ENCODE results near the gene PLA2G6. TPM values are rescaled to one million over a fixed set of nuclear protein-coding genes. Genes with fewer than 3 reads are reported as not detected.
A peak's percentile ranks its signal among the peaks of the same experiment; 100 is the strongest.

The PLA2G6 gene
- 76.0 and 76.4 TPM in 2 replicates for total RNA-seq
- long read RNA-seq, partial matches to known transcripts, result 1 of 3 reads
- long read RNA-seq, other reads (novel, unspliced or antisense), result 2 of 3 reads

- H3K4me3 Mint-ChIP-seq (ENCODE audit: low read depth), result peak within 1 kb of the TSS; percentile 96
- H3K36me3 Mint-ChIP-seq (ENCODE audit: insufficient read depth), result no peaks in the 10 kb centered on the region
- H3K9me3 Mint-ChIP-seq (ENCODE audit: low read depth), result no peaks in the 10 kb centered on the region
- H3K4me1 Mint-ChIP-seq (ENCODE audit: low read depth), result peaks cover 37% of the 10 kb centered on the region
- H3K27me3 Mint-ChIP-seq, result no peaks in the 10 kb centered on the region
- TF ChIP-seq CTCF (IDR thresholded peaks at IDR 0.05; ENCODE audit: unreplicated experiment), result no peak
- H3K27ac Mint-ChIP-seq, result peak within 1 kb of the TSS; percentile 98
- DNase-seq (ENCODE audit: low spot score, unreplicated experiment), result peak; percentile 99
These were observed at the start of gene PLA2G6 for GRCh38 chr22:38181453-38182200. Gene PLA2G6, minus strand, starts transcription at chr22:38181830. Its CDS starts 12,404 bp downstream, at chr22:38169426.

DNA sequence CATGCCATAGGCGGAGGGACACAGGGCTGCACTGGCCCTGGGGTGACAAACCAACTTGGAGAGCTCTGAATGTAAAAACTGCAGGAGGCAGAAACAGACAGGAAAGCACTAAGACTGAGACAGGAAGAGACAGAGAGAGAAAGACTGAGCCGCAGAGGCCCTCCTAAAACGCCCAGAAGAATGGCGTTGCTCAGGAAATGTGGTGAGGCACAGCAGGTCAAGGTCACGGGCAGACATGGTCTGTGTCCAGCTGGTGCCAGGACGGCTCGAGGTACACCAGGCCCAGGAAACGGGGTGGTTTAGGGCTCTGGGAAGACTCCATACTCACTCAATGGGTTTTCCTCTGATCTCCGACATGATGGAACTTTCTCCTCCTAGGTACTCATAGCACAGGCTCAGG, 49.3 kb upstream of the PLA2G6 start:
- Mint-ChIP-seq H3K4me1 (ENCODE audit: low read depth) (peaks cover 7% of the 10 kb centered on the region), H3K27ac (peak overlapping the region; percentile 48), H3K36me3 (ENCODE audit: insufficient read depth) (peaks cover 16% of the 10 kb centered on the region), H3K9me3 (ENCODE audit: low read depth) (no peaks in the 10 kb centered on the region), H3K4me3 (ENCODE audit: low read depth) (no peak overlapping the region), H3K27me3 (no peaks in the 10 kb centered on the region)
- DNase-seq (ENCODE audit: low spot score, unreplicated experiment), result no peak
- TF ChIP-seq CTCF (IDR thresholded peaks at IDR 0.05; ENCODE audit: unreplicated experiment), result no peak

DNA sequence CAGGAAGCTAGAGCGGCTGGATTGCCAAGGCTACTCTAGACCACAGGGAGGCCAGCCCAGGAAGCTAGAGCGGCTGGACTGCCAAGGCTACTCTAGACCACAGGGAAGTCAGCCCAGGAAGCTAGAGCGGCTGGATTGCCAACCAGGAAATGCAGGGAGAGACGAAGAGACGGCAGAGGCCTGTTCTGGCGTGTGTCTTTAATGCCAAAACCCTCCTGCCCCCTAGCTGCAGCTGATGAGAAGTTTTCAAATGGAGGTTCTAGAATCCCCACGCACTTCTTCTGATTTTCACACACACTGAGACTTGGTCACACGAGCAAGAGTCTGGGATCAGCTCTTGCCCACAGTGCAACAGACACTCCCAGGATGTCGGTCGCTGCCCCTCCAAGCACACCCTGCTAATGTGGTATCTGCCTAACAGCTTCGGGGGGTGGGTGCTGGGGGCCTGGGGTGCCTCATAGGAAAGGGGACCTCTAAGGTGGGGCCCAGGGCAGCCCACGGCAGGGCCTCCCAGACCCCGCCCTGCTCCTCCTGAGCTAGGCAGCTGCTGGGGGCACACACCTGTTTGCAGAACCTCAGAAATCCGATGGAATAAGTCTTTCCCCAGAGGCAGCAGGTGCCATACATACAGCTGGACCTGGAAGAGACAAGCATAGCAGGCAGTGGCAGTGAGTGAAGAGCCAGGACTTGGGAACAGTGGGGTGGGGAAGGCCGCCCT, 48.6 kb upstream of the PLA2G6 start:
- H3K27me3 Mint-ChIP-seq, result no peaks in the 10 kb centered on the region
- peaks cover 7% of the 10 kb centered on the region for H3K4me1 Mint-ChIP-seq (ENCODE audit: low read depth)
- H3K36me3 Mint-ChIP-seq (ENCODE audit: insufficient read depth), result peaks cover 13% of the 10 kb centered on the region
- H3K27ac Mint-ChIP-seq, result peak overlapping the region; percentile 48
- DNase-seq (ENCODE audit: low spot score, unreplicated experiment), result no peak
- TF ChIP-seq CTCF (IDR thresholded peaks at IDR 0.05; ENCODE audit: unreplicated experiment), result peak; percentile 41
- no peaks in the 10 kb centered on the region for H3K9me3 Mint-ChIP-seq (ENCODE audit: low read depth)
- H3K4me3 Mint-ChIP-seq (ENCODE audit: low read depth), result no peak overlapping the region

- Mint-ChIP-seq H3K36me3 (ENCODE audit: insufficient read depth) (peaks cover 12% of the 10 kb centered on the region), H3K4me3 (ENCODE audit: low read depth) (no peak overlapping the region), H3K27ac (peak overlapping the region; percentile 68), H3K9me3 (ENCODE audit: low read depth) (no peaks in the 10 kb centered on the region), H3K4me1 (ENCODE audit: low read depth) (peaks cover 7% of the 10 kb centered on the region), H3K27me3 (no peaks in the 10 kb centered on the region)
- TF ChIP-seq CTCF (IDR thresholded peaks at IDR 0.05; ENCODE audit: unreplicated experiment), result no peak
- no peak for DNase-seq (ENCODE audit: low spot score, unreplicated experiment)
These were observed 47.5 kb upstream of the PLA2G6 start for GRCh38 chr22:38228873-38229740.

All from progenitor cell of endocrine pancreas (in vitro differentiated cells).